T-helper 22 cell (primary cell): ENCODE measurements around the gene ZNF423.

Experiments
- DNase-seq: peaks from one replicate; pipeline ENCODE4 v3.0.0-alpha.2; 2020; ENCODE audit warnings: low read depth

The ZNF423 gene

DNA sequence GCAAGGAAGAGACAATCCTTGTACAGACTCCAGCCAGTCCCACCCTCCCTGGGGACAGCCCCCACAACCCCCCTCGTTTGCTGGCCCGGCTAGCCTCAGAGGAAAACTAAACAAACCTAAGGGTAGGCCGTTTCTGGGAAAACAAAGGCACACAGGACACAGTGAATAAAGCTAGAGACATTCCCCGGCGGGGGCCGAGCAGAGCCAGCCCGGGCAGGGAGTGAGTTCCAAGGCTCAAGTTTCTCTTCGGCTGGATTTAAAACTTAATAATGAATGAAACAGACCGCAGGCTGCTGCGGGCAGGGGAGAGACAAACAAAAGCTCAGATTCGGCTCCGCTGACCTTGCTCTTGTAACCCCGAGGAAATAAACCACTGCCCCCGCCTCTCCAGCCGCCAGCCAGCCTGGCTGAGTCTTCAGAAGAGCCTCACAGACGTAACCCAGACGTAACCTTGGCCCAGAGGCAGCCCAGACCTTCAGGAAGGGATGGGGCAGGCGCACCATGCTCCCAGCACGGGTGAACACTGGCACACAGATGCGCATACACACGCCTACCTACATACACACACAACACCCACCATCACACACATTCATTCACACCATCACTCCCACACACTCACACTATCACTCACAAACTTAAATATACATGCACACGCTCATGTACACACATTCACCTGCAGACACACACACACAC lies 216.0 kb downstream of the ZNF423 start:
- DNase-seq: no peak

DNA sequence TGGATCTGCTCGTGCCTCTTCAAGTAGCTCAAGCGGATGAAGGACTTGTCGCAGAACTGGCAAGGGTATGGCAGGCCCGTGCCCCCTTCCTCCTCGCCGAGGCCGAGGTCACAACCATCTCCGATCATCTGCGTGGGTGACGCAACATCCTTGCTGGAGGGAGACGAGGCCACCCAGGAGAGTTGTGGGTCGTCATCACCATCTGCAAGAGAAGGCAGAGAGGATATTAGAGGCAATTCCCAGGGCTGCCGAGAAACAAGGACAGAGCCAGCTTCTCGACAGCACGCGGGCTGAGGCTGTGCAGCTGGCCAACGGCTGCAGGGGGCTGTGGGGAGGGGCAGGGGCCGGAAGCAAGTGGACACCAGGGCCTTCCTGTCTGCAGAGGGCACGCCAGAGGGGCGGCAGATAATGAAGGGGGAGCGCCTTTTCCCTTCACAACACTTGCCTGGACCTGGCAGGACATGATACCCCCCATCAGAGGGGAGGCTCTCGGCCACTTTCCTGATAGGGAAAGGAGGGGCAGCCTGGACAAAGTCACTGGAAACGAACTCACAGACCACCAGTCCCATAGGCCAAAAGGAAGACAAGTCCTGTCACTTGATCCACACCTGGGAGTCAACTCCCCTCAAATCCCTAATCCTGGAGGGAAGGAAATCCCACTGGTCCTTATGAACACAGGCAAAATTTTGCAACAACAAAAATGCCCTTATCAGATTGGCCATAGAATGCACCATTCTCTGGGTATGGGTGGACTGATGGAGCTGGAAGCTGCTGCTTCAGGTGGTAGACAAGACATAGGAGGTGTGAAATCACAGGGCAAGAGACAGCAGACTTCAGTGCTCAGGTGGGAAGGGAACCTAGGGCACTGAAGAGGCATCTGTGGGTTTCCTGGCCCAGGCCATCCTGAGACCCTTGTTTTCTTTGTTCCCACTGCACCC lies 217.0 kb downstream of the ZNF423 start:
- DNase-seq: no peak

GRCh38 chr16:49637933-49638672 lies 217.8 kb downstream of the ZNF423 start:
- no peak for DNase-seq

DNA sequence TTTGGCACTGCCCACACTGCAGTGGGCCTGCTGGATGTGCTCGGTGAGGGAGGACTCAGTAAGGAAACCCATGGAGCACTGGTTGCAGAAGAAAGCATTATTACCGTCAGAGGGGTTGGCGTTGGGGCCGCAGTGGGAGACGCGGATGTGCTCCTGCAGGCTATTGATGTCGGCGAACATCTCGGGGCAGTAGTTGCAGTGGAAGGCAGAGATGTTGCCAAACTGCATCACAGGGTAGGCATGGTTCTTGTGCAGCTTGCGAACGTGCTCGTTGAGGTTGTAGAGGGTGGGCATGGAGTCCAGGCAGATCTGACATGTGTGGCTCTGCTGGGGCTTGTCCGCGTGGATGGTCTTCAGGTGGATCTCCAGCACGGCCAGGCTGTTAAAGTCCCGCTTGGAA lies 218.4 kb downstream of the ZNF423 start:
- DNase-seq: no peak

GRCh38 chr16:49636608-49637007 lies 219.3 kb downstream of the ZNF423 start:
- no peak for DNase-seq

GRCh38 chr16:49635591-49636581 lies 220.0 kb downstream of the ZNF423 start:
- DNase-seq: no peak

DNA sequence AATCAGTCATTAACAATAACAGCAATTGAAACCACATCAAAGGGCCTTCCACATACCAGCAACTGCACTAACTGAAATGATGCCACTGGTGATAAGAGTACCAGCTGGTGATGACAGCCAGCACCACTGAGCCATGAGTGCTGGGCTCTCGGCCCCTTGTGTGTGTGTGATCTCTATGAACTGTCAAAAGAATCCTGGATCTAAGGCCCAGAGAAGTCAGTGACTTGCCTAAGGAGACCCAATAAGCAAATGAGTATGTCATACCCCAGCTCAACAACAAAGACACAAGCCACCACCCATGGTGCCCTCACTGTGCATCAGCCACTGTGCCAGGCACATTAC lies 220.9 kb downstream of the ZNF423 start:
- DNase-seq: no peak

DNA sequence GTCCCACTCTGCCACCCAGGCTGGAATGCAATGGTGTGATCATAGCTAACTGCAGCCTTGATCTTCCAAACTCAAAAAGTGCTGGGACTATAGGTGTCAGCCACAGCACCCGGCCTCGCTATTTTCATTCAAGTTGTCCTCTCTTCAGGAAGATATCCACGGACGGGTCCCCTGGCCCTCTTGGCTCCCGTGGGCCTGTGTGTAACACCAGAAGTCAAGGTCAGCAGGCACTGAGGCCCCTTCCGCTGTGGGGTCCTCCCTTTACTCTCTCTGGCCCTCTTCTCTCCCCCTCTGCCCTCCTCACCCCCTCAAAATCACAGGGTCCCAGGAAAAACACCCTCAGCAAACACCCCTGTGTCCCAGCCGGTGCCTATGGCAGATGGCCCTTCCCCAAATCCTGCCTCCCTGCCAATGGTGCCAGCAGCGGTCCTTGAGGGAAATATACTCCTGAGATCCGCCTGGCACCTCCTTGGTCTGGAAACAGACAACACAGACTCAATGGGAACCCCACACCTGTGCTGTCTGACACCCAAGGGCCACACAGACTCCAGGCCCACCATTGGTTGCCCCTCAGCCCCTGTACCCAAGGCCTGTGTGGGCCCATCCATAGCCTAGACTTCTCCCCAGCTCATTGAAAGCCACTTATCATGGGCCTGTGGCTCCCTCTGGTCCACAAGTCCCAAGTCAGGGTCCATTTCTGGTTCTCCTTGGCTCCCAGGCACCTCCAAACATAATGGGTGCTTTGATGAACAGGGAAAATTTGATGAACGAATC lies 221.5 kb downstream of the ZNF423 start:
- DNase-seq: no peak

DNA sequence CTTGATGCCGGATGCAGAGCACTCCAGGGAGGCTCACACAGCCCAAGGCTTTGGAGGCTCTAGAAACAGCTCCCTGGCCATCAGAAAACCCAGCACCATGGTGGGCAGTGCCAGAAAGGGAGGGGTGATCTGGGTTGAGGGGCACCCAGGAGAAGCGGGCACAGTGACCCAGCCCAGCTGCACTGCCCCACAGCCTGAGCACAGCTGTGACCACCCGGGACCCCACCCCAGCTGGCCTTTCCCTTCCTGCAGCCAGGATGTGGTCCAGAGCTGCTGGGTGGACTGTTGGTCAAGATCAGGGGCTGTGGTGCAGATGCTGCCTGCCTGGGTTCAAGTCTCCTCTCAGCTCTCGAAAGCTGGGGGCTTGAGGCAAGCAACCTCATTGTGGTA lies 223.1 kb downstream of the ZNF423 start:
- DNase-seq: no peak

GRCh38 chr16:49632086-49632794 lies 223.7 kb downstream of the ZNF423 start:
- no peak for DNase-seq

DNA sequence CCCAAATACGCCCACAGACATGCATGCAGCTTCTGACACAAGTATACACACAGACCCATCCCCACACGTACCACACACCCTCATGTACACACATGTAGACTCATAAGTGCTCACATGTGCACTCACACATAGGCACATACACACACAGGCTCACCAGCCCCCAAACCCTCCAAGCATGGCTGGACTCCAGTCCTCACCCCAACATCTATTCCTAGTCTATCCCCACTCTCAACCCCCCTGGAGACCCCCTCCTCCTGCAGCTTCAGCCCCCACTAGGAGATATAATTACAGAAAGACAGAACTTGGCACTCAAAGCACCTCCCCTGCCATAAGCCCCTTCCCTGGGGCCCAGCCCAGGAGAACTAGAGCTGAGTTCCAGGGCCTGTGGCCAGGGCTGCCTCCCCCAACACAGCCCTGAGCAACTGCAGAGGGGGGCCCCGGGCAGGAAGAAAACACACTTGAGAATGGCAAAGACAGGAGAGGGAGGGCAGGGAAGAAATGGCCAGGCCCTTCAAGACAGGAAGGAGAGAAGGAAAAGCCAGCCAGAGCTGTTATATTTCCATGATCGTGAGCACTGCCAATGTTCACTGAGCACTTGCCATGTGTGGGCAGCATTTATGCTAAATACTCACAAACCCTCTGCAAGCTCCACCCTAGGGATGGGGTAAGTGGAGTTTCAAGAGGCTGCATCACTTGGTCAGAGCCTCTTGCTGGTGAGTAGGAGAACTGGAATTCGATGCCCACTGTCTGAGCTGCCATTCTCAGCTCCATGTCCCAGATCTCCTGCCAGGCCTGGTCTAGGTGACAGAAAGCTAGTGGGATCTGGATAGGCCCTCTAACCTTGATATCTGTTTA lies 224.5 kb downstream of the ZNF423 start:
- DNase-seq: no peak

DNA sequence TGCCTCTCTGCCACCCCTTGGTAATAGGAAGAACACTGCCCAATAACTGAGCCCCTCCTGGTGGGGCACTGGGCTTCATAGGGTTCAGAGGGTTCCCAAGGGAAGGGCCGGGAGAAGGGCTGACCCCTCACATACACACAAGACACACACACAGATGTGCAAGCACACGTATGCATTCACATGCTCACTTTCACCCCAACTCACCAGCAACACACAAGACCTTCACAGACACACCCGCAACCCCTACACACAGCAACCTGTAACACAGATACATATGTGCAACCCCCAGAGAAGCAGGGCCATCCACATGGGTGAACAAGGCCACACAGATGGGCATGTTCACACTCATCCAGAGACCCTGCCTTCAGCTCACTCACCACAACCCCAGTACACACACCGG lies 225.1 kb downstream of the ZNF423 start:
- DNase-seq: no peak

DNA sequence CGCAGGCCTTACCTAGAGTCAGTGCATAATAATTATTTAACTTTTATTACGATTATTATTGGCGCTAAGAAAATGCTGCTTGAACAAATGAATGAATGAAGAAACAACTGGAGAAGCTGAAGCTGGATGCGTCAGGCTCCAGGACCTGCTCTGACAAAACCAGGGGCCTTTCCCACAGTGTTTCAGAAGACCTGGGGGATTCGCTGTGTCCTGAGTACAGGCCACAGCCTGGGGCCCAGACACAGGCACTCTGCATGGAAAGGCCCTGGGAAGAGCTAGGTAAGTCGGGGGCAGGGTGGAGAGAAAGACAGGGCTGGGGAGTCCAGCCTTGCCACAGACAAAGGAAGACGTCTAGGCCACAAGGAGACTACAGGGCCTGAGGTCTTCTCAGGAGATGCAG lies 226.1 kb downstream of the ZNF423 start:
- DNase-seq: no peak

GRCh38 chr16:49628148-49628547 lies 227.8 kb downstream of the ZNF423 start:
- no peak for DNase-seq

GRCh38 chr16:49625311-49626065 lies 230.4 kb downstream of the ZNF423 start:
- no peak for DNase-seq

GRCh38 chr16:49623501-49624266 lies 232.2 kb downstream of the ZNF423 start:
- no peak for DNase-seq
